ENCODE results near the gene NXT2.

NXT2 gene

GRCh38 chrX:109585488-109585887 is 48.8 kb downstream of the NXT2 start:
- H3K27me3 ChIP-seq (replicated peaks; ENCODE audit: control insufficient read depth, insufficient read depth, low read length) = no peaks in the 10 kb centered on the region
- TF ChIP-seq, protein P1, sequence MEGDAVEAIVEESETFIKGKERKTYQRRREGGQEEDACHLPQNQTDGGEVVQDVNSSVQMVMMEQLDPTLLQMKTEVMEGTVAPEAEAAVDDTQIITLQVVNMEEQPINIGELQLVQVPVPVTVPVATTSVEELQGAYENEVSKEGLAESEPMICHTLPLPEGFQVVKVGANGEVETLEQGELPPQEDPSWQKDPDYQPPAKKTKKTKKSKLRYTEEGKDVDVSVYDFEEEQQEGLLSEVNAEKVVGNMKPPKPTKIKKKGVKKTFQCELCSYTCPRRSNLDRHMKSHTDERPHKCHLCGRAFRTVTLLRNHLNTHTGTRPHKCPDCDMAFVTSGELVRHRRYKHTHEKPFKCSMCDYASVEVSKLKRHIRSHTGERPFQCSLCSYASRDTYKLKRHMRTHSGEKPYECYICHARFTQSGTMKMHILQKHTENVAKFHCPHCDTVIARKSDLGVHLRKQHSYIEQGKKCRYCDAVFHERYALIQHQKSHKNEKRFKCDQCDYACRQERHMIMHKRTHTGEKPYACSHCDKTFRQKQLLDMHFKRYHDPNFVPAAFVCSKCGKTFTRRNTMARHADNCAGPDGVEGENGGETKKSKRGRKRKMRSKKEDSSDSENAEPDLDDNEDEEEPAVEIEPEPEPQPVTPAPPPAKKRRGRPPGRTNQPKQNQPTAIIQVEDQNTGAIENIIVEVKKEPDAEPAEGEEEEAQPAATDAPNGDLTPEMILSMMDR (IDR thresholded peaks at IDR 0.05; ENCODE audit: insufficient read depth, low read length, poor library complexity, severe bottlenecking) = no peak
- no peak overlapping the region for H3K4me3 ChIP-seq (replicated peaks; ENCODE audit: low read depth, low read length)
- no peak for DNase-seq (ENCODE audit: extremely low read depth, insufficient read length)
- no peaks in the 10 kb centered on the region for H3K36me3 ChIP-seq (ENCODE audit: control insufficient read depth, insufficient read depth, low read length)

DNA sequence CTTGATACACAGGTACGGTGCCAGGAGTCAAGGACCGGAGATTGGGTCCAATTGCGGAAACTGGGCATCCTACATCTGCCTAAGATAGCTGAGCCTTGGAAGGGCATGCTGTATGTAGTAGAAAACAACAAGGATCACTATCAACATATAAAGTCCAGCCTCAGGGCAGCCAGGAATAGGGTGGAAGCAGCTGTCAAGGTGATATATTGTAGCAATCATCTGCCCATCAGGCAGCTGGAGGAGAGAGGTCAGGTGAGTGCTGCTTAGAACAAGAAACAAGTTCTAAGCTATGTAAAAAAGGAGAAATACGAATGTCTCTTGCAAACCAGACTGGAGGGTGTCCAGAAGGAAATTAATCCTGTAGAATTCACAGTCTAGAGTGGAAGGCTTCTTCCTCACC is 53.5 kb downstream of the NXT2 start:
- Histone ChIP-seq H3K4me3 (replicated peaks; ENCODE audit: low read depth, low read length) (no peak overlapping the region), H3K36me3 (ENCODE audit: control insufficient read depth, insufficient read depth, low read length) (no peaks in the 10 kb centered on the region), H3K27me3 (replicated peaks; ENCODE audit: control insufficient read depth, insufficient read depth, low read length) (no peaks in the 10 kb centered on the region)
- TF ChIP-seq, protein P1 (IDR thresholded peaks at IDR 0.05; ENCODE audit: insufficient read depth, low read length, poor library complexity, severe bottlenecking) = no peak
- DNase-seq (ENCODE audit: extremely low read depth, insufficient read length) = no peak
